Activated CD8-positive, alpha-beta memory T cell treated with anti-CD3 and anti-CD28 coated beads, Interleukin-2, amount 50 U/mL, for 24 hours (primary cell): ENCODE results near the gene TJP3.

Experiments
- DNase-seq: peaks from one replicate; pipeline ENCODE4 v3.0.0-alpha.2; 2020; ENCODE audit errors: extremely low read depth

TJP3 gene

GRCh38 chr19:3766520-3766919 is 58.3 kb downstream of the TJP3 start:
- DNase-seq, result no peak

- DNase-seq, result no peak
Measured at GRCh38 chr19:3767050-3767449, 58.9 kb downstream of the TJP3 start.

- DNase-seq, result no peak
Measured at GRCh38 chr19:3768015-3768747, 60.0 kb downstream of the TJP3 start.

GRCh38 chr19:3768748-3769099 is 60.5 kb downstream of the TJP3 start:
- DNase-seq, result no peak

GRCh38 chr19:3769494-3769893 is 61.3 kb downstream of the TJP3 start:
- DNase-seq, result no peak

- no peak for DNase-seq
Measured at GRCh38 chr19:3770136-3770999, 62.2 kb downstream of the TJP3 start.

GRCh38 chr19:3771000-3771905 is 63.1 kb downstream of the TJP3 start:
- no peak for DNase-seq

- DNase-seq, result no peak
Measured at GRCh38 chr19:3771906-3772455, 63.8 kb downstream of the TJP3 start, which contains the start of gene RAX2. RAX2 (minus strand) TSS chr19:3772228; CDS start chr19:3771742, 486 bp downstream.

GRCh38 chr19:3773814-3774515 is 65.8 kb downstream of the TJP3 start:
- DNase-seq, result no peak

- no peak for DNase-seq
Measured at GRCh38 chr19:3774621-3775373, 66.6 kb downstream of the TJP3 start.

GRCh38 chr19:3775374-3775711 is 67.2 kb downstream of the TJP3 start:
- no peak for DNase-seq

- no peak for DNase-seq
Measured at GRCh38 chr19:3775831-3776230, 67.6 kb downstream of the TJP3 start.

- no peak for DNase-seq
Measured at GRCh38 chr19:3776479-3777040, 68.4 kb downstream of the TJP3 start.

GRCh38 chr19:3778104-3778867 is 70.1 kb downstream of the TJP3 start:
- no peak for DNase-seq

- no peak for DNase-seq
Measured at GRCh38 chr19:3778899-3779723, 70.9 kb downstream of the TJP3 start.

GRCh38 chr19:3780786-3781304 is 72.7 kb downstream of the TJP3 start:
- no peak for DNase-seq

- no peak for DNase-seq
Measured at GRCh38 chr19:3781603-3782002, 73.4 kb downstream of the TJP3 start.

GRCh38 chr19:3782330-3782729 is 74.1 kb downstream of the TJP3 start:
- no peak for DNase-seq
